ENCODE measurements around the gene VIPR2. TPM values are rescaled to one million over a fixed set of nuclear protein-coding genes. Genes with fewer than 3 reads are reported as not detected.
"Not testable (repeated sequence)": the region's sequence is repeated elsewhere in the genome, so short reads cannot be mapped to it uniquely, and the experiment has no call there.

Gene VIPR2
- total RNA-seq, 3 donors from 2014 or later = 0.48 to 14.0 (median 4.6) TPM

DNA sequence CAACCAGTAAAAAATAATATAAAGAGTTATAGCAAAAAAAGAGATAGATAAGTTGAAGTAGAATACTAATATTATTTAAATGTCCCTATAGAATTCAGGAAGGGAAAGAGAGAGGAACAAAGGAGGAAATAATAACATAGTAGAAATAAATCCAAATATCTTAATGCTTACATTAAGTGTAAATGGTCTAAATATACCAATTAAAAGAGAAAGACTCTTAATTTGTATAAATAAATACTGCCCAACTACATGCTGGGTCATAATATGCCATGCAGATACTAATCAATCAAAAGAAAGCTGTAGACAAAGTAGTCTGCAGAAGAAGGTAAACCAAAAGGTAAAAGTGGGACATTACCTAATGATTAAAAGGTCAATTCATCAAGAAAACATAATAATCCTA lies 43.3 kb upstream of the VIPR2 start:
- Histone ChIP-seq H3K9me3 (peaks cover 0 to 12% of the 10 kb centered on the region in 2 donors), H3K27ac (no peak overlapping the region), H3K27me3 (no peaks in the 10 kb centered on the region), H3K36me3 (no peaks in the 10 kb centered on the region), H3K4me1 (no peaks in the 10 kb centered on the region), H3K4me3 (no peak overlapping the region)
- no peak for DNase-seq (ENCODE audit: low spot score in 2 of 2)
- TF ChIP-seq POLR2AphosphoS5 (IDR thresholded peaks at IDR 0.05) (no peak), POLR2A (IDR thresholded peaks at IDR 0.05) (no peak)
- TF ChIP-seq, protein P1, sequence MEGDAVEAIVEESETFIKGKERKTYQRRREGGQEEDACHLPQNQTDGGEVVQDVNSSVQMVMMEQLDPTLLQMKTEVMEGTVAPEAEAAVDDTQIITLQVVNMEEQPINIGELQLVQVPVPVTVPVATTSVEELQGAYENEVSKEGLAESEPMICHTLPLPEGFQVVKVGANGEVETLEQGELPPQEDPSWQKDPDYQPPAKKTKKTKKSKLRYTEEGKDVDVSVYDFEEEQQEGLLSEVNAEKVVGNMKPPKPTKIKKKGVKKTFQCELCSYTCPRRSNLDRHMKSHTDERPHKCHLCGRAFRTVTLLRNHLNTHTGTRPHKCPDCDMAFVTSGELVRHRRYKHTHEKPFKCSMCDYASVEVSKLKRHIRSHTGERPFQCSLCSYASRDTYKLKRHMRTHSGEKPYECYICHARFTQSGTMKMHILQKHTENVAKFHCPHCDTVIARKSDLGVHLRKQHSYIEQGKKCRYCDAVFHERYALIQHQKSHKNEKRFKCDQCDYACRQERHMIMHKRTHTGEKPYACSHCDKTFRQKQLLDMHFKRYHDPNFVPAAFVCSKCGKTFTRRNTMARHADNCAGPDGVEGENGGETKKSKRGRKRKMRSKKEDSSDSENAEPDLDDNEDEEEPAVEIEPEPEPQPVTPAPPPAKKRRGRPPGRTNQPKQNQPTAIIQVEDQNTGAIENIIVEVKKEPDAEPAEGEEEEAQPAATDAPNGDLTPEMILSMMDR (IDR thresholded peaks at IDR 0.05) = no peak
- intact Hi-C loops (cut with DNase I; ENCODE audit: low total_unique reads) = no loop called here

DNA sequence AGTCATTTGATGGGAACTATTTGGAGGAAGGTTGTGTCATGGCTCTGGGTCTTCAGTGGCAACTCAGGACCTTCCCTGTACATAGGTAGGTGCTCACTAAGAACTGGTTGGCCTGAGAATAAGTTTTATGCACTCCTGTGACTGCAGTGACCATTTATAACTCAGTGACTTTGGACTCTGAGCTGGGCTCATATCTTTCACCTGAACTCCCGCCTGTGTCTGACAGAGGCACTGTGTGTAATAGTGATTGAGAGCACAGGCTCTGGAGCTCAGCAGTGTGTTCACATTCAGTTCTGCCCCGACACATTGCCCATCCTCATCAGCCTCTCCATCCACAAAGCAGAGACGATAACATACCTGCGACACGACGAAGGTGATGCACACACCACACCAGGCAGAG lies 34.6 kb upstream of the VIPR2 start:
- Histone ChIP-seq H3K36me3 (no peaks in the 10 kb centered on the region), H3K9me3 (peaks cover 1 to 2% of the 10 kb centered on the region in 2 donors), H3K27ac (no peak overlapping the region), H3K27me3 (no peaks in the 10 kb centered on the region), H3K4me1 (no peaks in the 10 kb centered on the region), H3K4me3 (no peak overlapping the region)
- TF ChIP-seq, protein P1 (IDR thresholded peaks at IDR 0.05) = no peak
- no peak for TF ChIP-seq POLR2A (IDR thresholded peaks at IDR 0.05)
- no peak for TF ChIP-seq POLR2AphosphoS5 (IDR thresholded peaks at IDR 0.05)
- intact Hi-C loops (cut with DNase I; ENCODE audit: low total_unique reads) = no loop called here
- DNase-seq (ENCODE audit: low spot score in 2 of 2) = no peak

DNA sequence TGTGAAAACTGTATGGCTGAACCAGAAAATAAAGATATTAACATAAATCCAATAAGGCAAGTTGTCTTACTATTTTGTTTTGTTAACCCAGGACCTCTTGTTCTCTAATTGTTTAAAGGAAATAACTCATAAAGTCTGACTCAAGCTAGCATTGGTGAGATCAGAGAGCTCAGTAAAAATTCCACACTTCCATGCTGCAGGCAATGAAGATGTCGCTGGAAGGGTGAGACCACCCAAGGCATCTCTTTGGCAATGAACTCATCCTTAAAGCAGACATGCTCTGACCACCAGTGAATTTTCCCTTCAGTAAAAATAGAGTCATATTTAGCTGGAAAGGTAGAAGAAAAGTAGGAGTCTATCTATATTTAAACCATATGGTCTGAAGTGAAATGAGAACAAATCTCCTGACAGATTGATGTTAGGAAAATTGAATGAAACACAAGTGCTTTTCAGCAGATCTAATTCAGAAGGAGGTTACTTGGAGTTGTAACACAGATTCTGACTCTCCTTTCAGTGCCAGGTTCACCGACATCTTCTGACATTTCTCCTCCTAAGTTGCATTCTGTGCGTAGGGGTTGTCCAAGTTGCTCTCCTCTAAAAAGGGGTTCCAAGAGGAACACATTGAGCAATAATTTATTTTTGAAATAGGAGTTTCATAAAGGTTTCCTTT lies 32.8 kb upstream of the VIPR2 start:
- Histone ChIP-seq H3K36me3 (no peaks in the 10 kb centered on the region), H3K4me1 (no peaks in the 10 kb centered on the region), H3K4me3 (no peak overlapping the region), H3K9me3 (peaks cover 5 to 11% of the 10 kb centered on the region in 2 donors), H3K27me3 (no peaks in the 10 kb centered on the region), H3K27ac (peak overlapping the region in 1 of 2 donors; percentile 23)
- intact Hi-C loops (cut with DNase I; ENCODE audit: low total_unique reads) = no loop called here
- DNase-seq (ENCODE audit: low spot score in 2 of 2) = no peak
- TF ChIP-seq POLR2AphosphoS5 (IDR thresholded peaks at IDR 0.05) (no peak), POLR2A (IDR thresholded peaks at IDR 0.05) (no peak)
- TF ChIP-seq, protein P1 (IDR thresholded peaks at IDR 0.05) = no peak

DNA sequence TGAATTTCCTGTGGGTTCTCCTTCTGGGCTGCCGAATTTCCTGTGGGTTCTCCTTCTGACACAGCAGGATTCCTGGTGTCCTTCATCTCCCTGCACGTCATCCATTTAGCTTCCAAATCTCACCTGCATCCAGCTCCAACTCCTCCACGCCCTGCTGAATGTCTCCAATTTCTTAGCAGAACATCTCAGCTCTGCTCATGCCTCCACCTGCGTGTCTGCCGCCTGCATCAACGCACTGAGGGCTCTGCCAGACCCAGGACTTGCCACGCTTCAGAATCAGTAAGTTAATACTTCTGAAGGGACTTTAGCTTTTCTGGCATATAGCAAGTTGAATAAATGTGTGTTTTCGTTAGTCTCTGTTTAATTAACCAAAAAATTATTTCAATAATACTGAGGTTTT lies 31.1 kb upstream of the VIPR2 start:
- Histone ChIP-seq H3K36me3 (no peaks in the 10 kb centered on the region), H3K9me3 (peaks cover 5 to 11% of the 10 kb centered on the region in 2 donors), H3K4me3 (no peak overlapping the region), H3K27me3 (no peaks in the 10 kb centered on the region), H3K27ac (no peak overlapping the region), H3K4me1 (no peaks in the 10 kb centered on the region)
- intact Hi-C loops (cut with DNase I; ENCODE audit: low total_unique reads) = no loop called here
- DNase-seq (ENCODE audit: low spot score in 2 of 2) = no peak
- TF ChIP-seq POLR2AphosphoS5 (IDR thresholded peaks at IDR 0.05) (no peak), POLR2A (IDR thresholded peaks at IDR 0.05) (no peak)
- TF ChIP-seq, protein P1 (IDR thresholded peaks at IDR 0.05) = no peak

DNA sequence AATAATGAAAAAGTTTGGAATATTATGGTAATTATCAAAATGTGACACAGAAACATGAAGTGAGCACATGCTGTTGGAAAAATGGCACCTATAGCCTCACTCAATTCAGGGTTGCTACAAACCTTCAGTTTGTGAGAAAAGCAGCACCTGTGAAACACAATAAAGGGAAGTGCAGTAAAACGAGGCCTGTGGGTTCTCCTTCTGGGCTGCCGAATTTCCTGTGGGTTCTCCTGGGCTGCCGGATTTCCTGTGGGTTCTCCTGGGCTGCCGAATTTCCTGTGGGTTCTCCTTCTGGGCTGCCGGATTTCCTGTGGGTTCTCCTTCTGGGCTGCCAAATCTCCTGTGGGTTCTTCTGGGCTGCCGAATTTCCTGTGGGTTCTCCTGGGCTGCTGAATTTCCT lies 30.4 kb upstream of the VIPR2 start:
- DNase-seq (ENCODE audit: low spot score in 2 of 2); H3K27me3 ChIP-seq; H3K27ac ChIP-seq; intact Hi-C loops (cut with DNase I; ENCODE audit: low total_unique reads); H3K36me3 ChIP-seq; H3K4me1 ChIP-seq; H3K4me3 ChIP-seq: not testable (repeated sequence)
- peaks cover 5 to 11% of the 10 kb centered on the region in 2 donors for H3K9me3 ChIP-seq
